Smooth muscle cell (in vitro differentiated cells): ENCODE measurements around the gene EDEM3. TPM values are rescaled to one million over a fixed set of nuclear protein-coding genes. Genes with fewer than 3 reads are reported as not detected.

Experiments
- DNase-seq: peaks from one replicate; lab custom pipeline; 2025; ENCODE audit not compliant: unreplicated experiment; lab: John Stamatoyannopoulos, UW
- H2AFZ ChIP-seq: fragments of 200-600 bp; sonication (generic); 2 replicates; pipeline ENCODE4 v1.6.0; 2016; ENCODE audit warnings: antibody characterized with exemption, low read depth, mild to moderate bottlenecking
- H3F3A ChIP-seq: fragments of 200-600 bp; sonication (generic); 2 replicates; pipeline ENCODE4 v1.6.0; 2017; ENCODE audit warnings: antibody characterized with exemption, low read depth
- H3K27ac ChIP-seq: fragments of 200-600 bp; sonication (generic); 2 replicates; pipeline ENCODE4 v1.5.1; 2016; ENCODE audit warnings: low read depth, mild to moderate bottlenecking
- H3K27me3 ChIP-seq: fragments of 200-600 bp; sonication (generic); 2 replicates; pipeline ENCODE4 v1.6.1; 2016; ENCODE audit warnings: low read depth, mild to moderate bottlenecking
- H3K36me3 ChIP-seq: fragments of 200-600 bp; sonication (generic); 2 replicates; pipeline ENCODE4 v1.5.1; 2016; ENCODE audit warnings: low read depth
- H3K4me1 ChIP-seq: fragments of 200-600 bp; sonication (generic); 2 replicates; pipeline ENCODE4 v1.5.1; 2016; ENCODE audit warnings: low read depth
- H3K4me2 ChIP-seq: fragments of 200-600 bp; sonication (generic); 2 replicates; pipeline ENCODE4 v1.6.0; 2016; ENCODE audit warnings: mild to moderate bottlenecking
- H3K4me3 ChIP-seq: fragments of 200-600 bp; sonication (generic); 2 replicates; pipeline ENCODE4 v1.5.1; 2016; ENCODE audit warnings: mild to moderate bottlenecking
- H3K79me2 ChIP-seq: fragments of 200-600 bp; sonication (generic); 2 replicates; pipeline ENCODE4 v1.6.0; 2016; ENCODE audit warnings: low read depth, mild to moderate bottlenecking
- H3K9ac ChIP-seq: fragments of 200-600 bp; sonication (generic); 2 replicates; pipeline ENCODE4 v1.6.0; 2016; ENCODE audit warnings: low read depth
- H3K9me3 ChIP-seq: fragments of 200-600 bp; sonication (generic); replicated peaks from 2 replicates; pipeline ENCODE4 v1.5.1; 2016; ENCODE audit warnings: low read depth
- H4K20me1 ChIP-seq: fragments of 200-600 bp; sonication (generic); 2 replicates; pipeline ENCODE4 v1.6.0; 2016; ENCODE audit warnings: low read depth
- WGBS: methylation state at CpG from one replicate; pipeline ENCODE4 v1.1.7; 2016; ENCODE audit warnings: low lambda C conversion rate; 5-methylcytosine and 5-hydroxymethylcytosine counted together
- polyA plus RNA-seq: library from polyadenylated mRNA; unstranded; fragments of >200 nt; fragmentation: Nextera tagmentation; extraction: Ambion mirVana; gene quantifications from 2 replicates; pipeline ENCODE4 v1.2.1, GENCODE V29; 2016
- total RNA-seq: library from RNA; depleted of rRNA; stranded (reverse); fragments of >200 nt; gene quantifications from 2 replicates; pipeline ENCODE4 v1.2.3, GENCODE V29; 2014
- TF ChIP-seq, protein P1 (sequence below): fragments of 200-600 bp; sonication (generic); IDR thresholded peaks from 2 replicates; pipeline ENCODE4 v1.5.1; 2017; ENCODE audit warnings: borderline replicate concordance, mild to moderate bottlenecking, antibody characterized with exemption; ENCODE audit not compliant: insufficient read depth, poor library complexity, severe bottlenecking

EDEM3 gene
- total and polyA plus RNA-seq, 2 experiments from 2014 or later = 12.9 to 44.3 TPM

DNA sequence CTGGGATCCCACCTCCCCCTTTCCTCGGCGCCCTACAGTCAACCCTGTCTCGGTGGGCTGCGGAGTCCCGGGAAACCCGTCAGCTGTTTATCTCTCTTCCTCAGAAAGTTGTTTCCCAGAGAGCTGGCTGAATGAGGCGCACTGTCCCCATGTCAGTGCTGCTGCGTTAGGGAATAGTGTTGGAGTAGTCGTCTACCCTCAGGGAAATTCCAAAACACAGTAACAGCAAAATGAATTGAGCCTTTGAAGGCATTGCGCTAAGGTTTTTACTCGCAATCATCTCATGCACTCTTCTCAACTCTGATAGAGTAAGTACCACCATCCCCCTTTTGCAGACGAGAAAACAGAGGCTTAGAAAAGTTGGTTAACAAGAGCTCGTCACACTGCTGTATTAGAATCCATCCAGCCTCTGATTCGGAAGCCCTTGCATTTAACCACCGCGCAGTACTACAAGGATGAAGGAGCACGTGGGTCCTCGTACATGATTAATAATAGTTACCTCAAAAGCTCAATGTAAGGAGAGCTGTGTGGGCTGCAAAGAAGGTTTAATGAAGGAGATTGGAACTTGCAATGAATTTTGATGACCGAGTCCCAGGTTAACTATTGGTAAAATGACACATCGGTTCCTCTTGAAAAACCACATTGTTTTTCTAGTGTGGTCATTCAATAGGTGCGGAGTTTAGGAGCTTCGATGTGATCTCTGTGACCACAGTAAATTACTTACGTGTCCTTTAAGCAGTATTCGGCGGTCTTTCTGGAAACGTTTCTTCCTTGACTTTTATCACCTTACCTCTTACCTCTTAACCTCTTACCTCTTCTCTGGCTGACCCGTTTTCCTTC is 788 bp upstream of the EDEM3 start:
- Histone ChIP-seq H3K9me3 (no peaks in the 10 kb centered on the region), H3K4me3 (peak overlapping the region; percentile 82), H3K27ac (peak overlapping the region; percentile 75), H2AFZ (peak overlapping the region; percentile 94), H3K4me2 (peak overlapping the region; percentile 86), H3K36me3 (no peaks in the 10 kb centered on the region), H3K79me2 (peaks cover 34% of the 10 kb centered on the region), H4K20me1 (peaks cover 16% of the 10 kb centered on the region), H3F3A (peaks cover 4% of the 10 kb centered on the region), H3K9ac (peak overlapping the region; percentile 55), H3K4me1 (peaks cover 17% of the 10 kb centered on the region), H3K27me3 (no peaks in the 10 kb centered on the region)
- 7% methylated on average over 27 of the region's 27 CpGs for WGBS
- TF ChIP-seq, protein P1, sequence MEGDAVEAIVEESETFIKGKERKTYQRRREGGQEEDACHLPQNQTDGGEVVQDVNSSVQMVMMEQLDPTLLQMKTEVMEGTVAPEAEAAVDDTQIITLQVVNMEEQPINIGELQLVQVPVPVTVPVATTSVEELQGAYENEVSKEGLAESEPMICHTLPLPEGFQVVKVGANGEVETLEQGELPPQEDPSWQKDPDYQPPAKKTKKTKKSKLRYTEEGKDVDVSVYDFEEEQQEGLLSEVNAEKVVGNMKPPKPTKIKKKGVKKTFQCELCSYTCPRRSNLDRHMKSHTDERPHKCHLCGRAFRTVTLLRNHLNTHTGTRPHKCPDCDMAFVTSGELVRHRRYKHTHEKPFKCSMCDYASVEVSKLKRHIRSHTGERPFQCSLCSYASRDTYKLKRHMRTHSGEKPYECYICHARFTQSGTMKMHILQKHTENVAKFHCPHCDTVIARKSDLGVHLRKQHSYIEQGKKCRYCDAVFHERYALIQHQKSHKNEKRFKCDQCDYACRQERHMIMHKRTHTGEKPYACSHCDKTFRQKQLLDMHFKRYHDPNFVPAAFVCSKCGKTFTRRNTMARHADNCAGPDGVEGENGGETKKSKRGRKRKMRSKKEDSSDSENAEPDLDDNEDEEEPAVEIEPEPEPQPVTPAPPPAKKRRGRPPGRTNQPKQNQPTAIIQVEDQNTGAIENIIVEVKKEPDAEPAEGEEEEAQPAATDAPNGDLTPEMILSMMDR = no peak
- DNase-seq = no peak

DNA sequence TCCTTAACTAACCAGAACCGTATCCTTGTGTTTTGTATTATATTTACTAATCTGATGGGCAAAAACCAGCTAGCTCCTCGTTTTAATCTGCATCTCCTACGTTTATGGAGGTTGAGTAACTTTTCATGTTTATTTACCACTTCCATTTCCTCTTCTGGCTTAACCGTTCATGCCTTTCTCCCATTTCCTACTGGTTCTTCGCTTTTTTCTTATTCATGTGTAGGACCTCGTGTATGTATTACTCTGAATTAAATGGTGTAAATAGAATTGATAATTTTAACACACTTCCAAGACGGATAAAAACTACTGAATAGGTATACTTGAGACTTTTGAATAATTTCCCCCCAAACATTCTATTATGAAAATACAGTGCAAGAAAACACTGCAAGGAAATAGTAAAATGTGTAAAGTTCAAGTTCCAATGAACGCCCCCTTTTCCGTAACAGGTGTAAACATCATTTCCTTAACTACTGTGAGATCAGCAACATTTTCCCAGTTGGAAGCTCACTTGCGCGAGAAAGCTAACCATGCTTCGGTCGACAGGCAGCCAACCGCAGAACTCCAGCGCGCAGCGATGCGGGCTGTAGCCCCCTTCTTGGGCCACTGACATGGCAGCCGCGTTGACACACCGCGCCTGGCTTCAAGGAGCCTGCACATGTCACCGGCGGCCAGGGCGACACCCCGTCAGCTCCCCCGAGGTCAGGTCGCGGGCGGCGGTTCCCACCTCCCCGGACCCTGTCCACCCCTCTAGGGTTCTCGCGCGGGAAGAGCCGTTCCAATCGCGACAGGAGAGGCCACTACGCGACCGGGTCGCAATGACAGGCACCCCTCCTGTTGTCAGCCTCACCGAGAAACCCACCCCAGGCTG is 816 bp downstream of the EDEM3 start:
- Histone ChIP-seq H3F3A (peaks cover 4% of the 10 kb centered on the region), H3K9me3 (no peaks in the 10 kb centered on the region), H3K4me2 (peak overlapping the region; percentile 96), H3K9ac (peak overlapping the region; percentile 87), H3K79me2 (peaks cover 34% of the 10 kb centered on the region), H3K36me3 (no peaks in the 10 kb centered on the region), H3K27ac (peak overlapping the region; percentile 89), H3K27me3 (no peaks in the 10 kb centered on the region), H4K20me1 (peaks cover 16% of the 10 kb centered on the region), H2AFZ (peak overlapping the region; percentile 85), H3K4me1 (peaks cover 17% of the 10 kb centered on the region), H3K4me3 (peak overlapping the region; percentile 82)
- WGBS = 6% methylated on average over 43 of the region's 43 CpGs
- TF ChIP-seq, protein P1 = no peak
- DNase-seq = no peak

DNA sequence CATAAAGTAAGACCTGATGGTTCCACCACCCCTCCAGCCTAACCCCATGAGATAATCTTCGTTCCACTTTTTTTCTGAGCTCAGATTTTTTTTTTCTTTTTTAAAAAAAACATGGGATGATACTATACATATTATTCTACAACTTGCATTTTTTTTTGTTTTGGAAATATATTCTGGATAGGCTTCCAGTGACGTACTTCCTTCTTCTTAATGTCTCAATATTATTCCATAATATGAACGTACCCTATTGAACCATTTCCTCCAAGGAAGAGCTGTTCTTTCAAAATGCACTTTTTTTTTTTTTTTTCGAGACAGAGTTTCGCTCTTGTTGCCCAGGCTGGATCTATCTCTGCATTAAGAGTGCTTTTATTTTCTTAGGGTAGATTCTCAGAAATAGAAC is 1.5 kb downstream of the EDEM3 start:
- H3K27me3 ChIP-seq = no peaks in the 10 kb centered on the region
- TF ChIP-seq, protein P1 = no peak
- H3K36me3 ChIP-seq = no peaks in the 10 kb centered on the region
- no peaks in the 10 kb centered on the region for H3K9me3 ChIP-seq
- no peak for DNase-seq
- no peak overlapping the region for H3K27ac ChIP-seq
- peaks cover 17% of the 10 kb centered on the region for H3K4me1 ChIP-seq
- WGBS = 92% methylated on average over 5 of the region's 5 CpGs
- no peak overlapping the region for H2AFZ ChIP-seq
- peaks cover 16% of the 10 kb centered on the region for H4K20me1 ChIP-seq
- no peak overlapping the region for H3K9ac ChIP-seq
- H3K4me3 ChIP-seq = peak overlapping the region; percentile 82
- H3F3A ChIP-seq = peaks cover 4% of the 10 kb centered on the region
- H3K4me2 ChIP-seq = peak overlapping the region; percentile 96
- H3K79me2 ChIP-seq = peaks cover 34% of the 10 kb centered on the region
